ENCODE results near the gene CYSLTR2.

CYSLTR2 gene

GRCh38 chr13:48636550-48636949, 17.2 kb upstream of the CYSLTR2 start:
- no peaks in the 10 kb centered on the region for H4K20me1 ChIP-seq (ENCODE audit: insufficient read depth)
- no peak for TF ChIP-seq CTCF (conservative IDR thresholded peaks at IDR 0.05; ENCODE audit: low read depth, low read length)
- no peak overlapping the region for H3K9ac ChIP-seq
- H3K27ac ChIP-seq, result peak overlapping the region; percentile 55
- H3K4me1 ChIP-seq (ENCODE audit: low read depth, poor library complexity, severe bottlenecking), result peaks cover 43% of the 10 kb centered on the region
- no peaks in the 10 kb centered on the region for H3K27me3 ChIP-seq (ENCODE audit: insufficient read depth, low read depth)
- peak overlapping the region; percentile 45; the same call in 1 of the 2 replicates for H3K4me2 ChIP-seq
- no peaks in the 10 kb centered on the region for H3K79me2 ChIP-seq (ENCODE audit: insufficient read depth, low read depth)
- no peaks in the 10 kb centered on the region for H3K36me3 ChIP-seq (ENCODE audit: insufficient read depth)
- H3K4me3 ChIP-seq (IDR thresholded peaks at IDR 0.05; ENCODE audit: insufficient read depth, low read depth, low read length), result no peak overlapping the region
- H2AFZ ChIP-seq (ENCODE audit: low read depth), result no peak overlapping the region

GRCh38 chr13:48637601-48638000, 16.1 kb upstream of the CYSLTR2 start:
- Histone ChIP-seq H3K4me3 (IDR thresholded peaks at IDR 0.05; ENCODE audit: insufficient read depth, low read depth, low read length) (no peak overlapping the region), H3K79me2 (ENCODE audit: insufficient read depth, low read depth) (no peaks in the 10 kb centered on the region), H3K9ac (no peak overlapping the region), H3K27me3 (ENCODE audit: insufficient read depth, low read depth) (no peaks in the 10 kb centered on the region), H2AFZ (ENCODE audit: low read depth) (no peak overlapping the region), H3K27ac (peak overlapping the region; percentile 55), H3K36me3 (ENCODE audit: insufficient read depth) (no peaks in the 10 kb centered on the region), H3K4me1 (ENCODE audit: low read depth, poor library complexity, severe bottlenecking) (peaks cover 43% of the 10 kb centered on the region), H4K20me1 (ENCODE audit: insufficient read depth) (no peaks in the 10 kb centered on the region), H3K4me2 (no peak overlapping the region)
- TF ChIP-seq CTCF (conservative IDR thresholded peaks at IDR 0.05; ENCODE audit: low read depth, low read length), result no peak

GRCh38 chr13:48640767-48641166, 13.0 kb upstream of the CYSLTR2 start:
- Histone ChIP-seq H3K79me2 (ENCODE audit: insufficient read depth, low read depth) (no peaks in the 10 kb centered on the region), H4K20me1 (ENCODE audit: insufficient read depth) (no peaks in the 10 kb centered on the region)

GRCh38 chr13:48641404-48641803, 12.3 kb upstream of the CYSLTR2 start:
- no peaks in the 10 kb centered on the region for H3K36me3 ChIP-seq (ENCODE audit: insufficient read depth)
- TF ChIP-seq CTCF (conservative IDR thresholded peaks at IDR 0.05; ENCODE audit: low read depth, low read length), result no peak
- H2AFZ ChIP-seq (ENCODE audit: low read depth), result no peak overlapping the region
- H4K20me1 ChIP-seq (ENCODE audit: insufficient read depth), result no peaks in the 10 kb centered on the region
- H3K79me2 ChIP-seq (ENCODE audit: insufficient read depth, low read depth), result no peaks in the 10 kb centered on the region
- H3K4me3 ChIP-seq (IDR thresholded peaks at IDR 0.05; ENCODE audit: insufficient read depth, low read depth, low read length), result no peak overlapping the region
- H3K4me1 ChIP-seq (ENCODE audit: low read depth, poor library complexity, severe bottlenecking), result peaks cover 17% of the 10 kb centered on the region
- H3K9ac ChIP-seq, result no peak overlapping the region
- no peaks in the 10 kb centered on the region for H3K27me3 ChIP-seq (ENCODE audit: insufficient read depth, low read depth)
- H3K27ac ChIP-seq, result no peak overlapping the region
- H3K4me2 ChIP-seq, result no peak overlapping the region

More at GRCh38 chr13:48640767-48641166, 13.0 kb upstream of the CYSLTR2 start:
- Histone ChIP-seq H3K36me3 (ENCODE audit: insufficient read depth) (no peaks in the 10 kb centered on the region), H3K9ac (no peak overlapping the region), H3K27ac (no peak overlapping the region), H2AFZ (ENCODE audit: low read depth) (no peak overlapping the region), H3K4me2 (no peak overlapping the region), H3K4me1 (ENCODE audit: low read depth, poor library complexity, severe bottlenecking) (peaks cover 24% of the 10 kb centered on the region), H3K4me3 (IDR thresholded peaks at IDR 0.05; ENCODE audit: insufficient read depth, low read depth, low read length) (no peak overlapping the region), H3K27me3 (ENCODE audit: insufficient read depth, low read depth) (no peaks in the 10 kb centered on the region)
- no peak for TF ChIP-seq CTCF (conservative IDR thresholded peaks at IDR 0.05; ENCODE audit: low read depth, low read length)

Data from KMS-11 (cell line).